Upper lobe of left lung (tissue), 6 donors: ENCODE data around the gene BNC2. TPM values are rescaled to one million over a fixed set of nuclear protein-coding genes. Genes with fewer than 3 reads are reported as not detected.
A peak's percentile ranks its signal among the peaks of the same experiment; 100 is the strongest.
"Not testable (repeated sequence)": the region's sequence is repeated elsewhere in the genome, so short reads cannot be mapped to it uniquely, and the experiment has no call there.

Source experiments
- ATAC-seq, 2 donors: fragments of 200-7000 bp; cut with Tn5 transposase; one replicate each; pipeline ENCODE4 v1.9.1; 2022; ENCODE audit warnings: mild to moderate bottlenecking in 2 of 2, moderate library complexity in 2 of 2; ENCODE audit not compliant: low FRiP score in 2 of 2
- DNase-seq, 2 donors: peaks; one replicate each; pipeline ENCODE4 v3.0.0-alpha.2; 2019 to 2020
- H3K27ac ChIP-seq, 4 donors: fragments of 200-600 bp; sonication (generic); one replicate each; pipeline ENCODE4 v1.5.1; 2016 to 2019
- H3K27me3 ChIP-seq, 4 donors: fragments of 200-600 bp; sonication (generic); one replicate each; pipeline ENCODE4 v1.5.1; 2017 to 2019
- H3K36me3 ChIP-seq, 4 donors: fragments of 200-600 bp; sonication (generic); one replicate each; pipeline ENCODE4 v1.5.1; 2016 to 2019
- H3K4me1 ChIP-seq, 4 donors: fragments of 200-600 bp; sonication (generic); one replicate each; pipeline ENCODE4 v1.5.1; 2018 to 2019
- H3K4me3 ChIP-seq, 4 donors: fragments of 200-600 bp; sonication (generic); one replicate each; pipeline ENCODE4 v1.5.1; 2017 to 2019; ENCODE audit warnings: mild to moderate bottlenecking in 2 of 4, moderate library complexity in 1 of 4
- H3K9me3 ChIP-seq, 4 donors: fragments of 200-600 bp; sonication (generic); one replicate each; pipeline ENCODE4 v1.5.1; 2018 to 2019
- EP300 ChIP-seq, 4 donors: sonication (generic); formaldehyde crosslinking; IDR thresholded peaks; one replicate each; pipeline ENCODE4 v1.5.1; 2017; ENCODE audit warnings: antibody characterized with exemption in 4 of 4, control low read depth in 2 of 4
- POLR2A ChIP-seq, 4 donors: fragments of 450-650 bp; IDR thresholded peaks; one replicate each; pipeline ENCODE4 v1.5.1; 2016 to 2017; ENCODE audit warnings: antibody characterized with exemption in 4 of 4, mild to moderate bottlenecking in 2 of 4
- POLR2AphosphoS5 ChIP-seq, 2 donors: sonication (generic); formaldehyde crosslinking; IDR thresholded peaks; one replicate each; pipeline ENCODE4 v1.5.1; 2017; ENCODE audit warnings: antibody characterized with exemption in 2 of 2
- WGBS, 2 donors: methylation state at CpG; one replicate each; pipeline ENCODE4 v1.1.5; 2017 to 2018; 5-methylcytosine and 5-hydroxymethylcytosine counted together
- total RNA-seq, 6 donors: library from RNA; depleted of rRNA in 4 of 6; stranded (reverse); fragments of >200 nt in 4 of 6; gene quantifications; one replicate each; pipeline versions ENCODE4 v1.1.0 to v1.2.1, GENCODE V29; 2016 to 2021
- TF ChIP-seq, protein P1 (sequence below), 6 experiments: fragments of 450-650 bp in 4 of 6; fragments of 200-600 bp in 2 of 6; sonication (generic) in 2 of 6; IDR thresholded peaks; one replicate each; pipeline ENCODE4 v1.5.1; 2016 to 2019; ENCODE audit warnings: antibody characterized with exemption in 6 of 6
- donor health status: DM: no; HTN: no; CAD: no; lungs with moderate emphysema.
- donor health status: DM: no; HTN: yes; CAD: no; lungs with severe emphysema.

Gene BNC2
- total RNA-seq, 6 donors from 2014 or later, result 4.6 to 21.7 (median 10.7) TPM

DNA sequence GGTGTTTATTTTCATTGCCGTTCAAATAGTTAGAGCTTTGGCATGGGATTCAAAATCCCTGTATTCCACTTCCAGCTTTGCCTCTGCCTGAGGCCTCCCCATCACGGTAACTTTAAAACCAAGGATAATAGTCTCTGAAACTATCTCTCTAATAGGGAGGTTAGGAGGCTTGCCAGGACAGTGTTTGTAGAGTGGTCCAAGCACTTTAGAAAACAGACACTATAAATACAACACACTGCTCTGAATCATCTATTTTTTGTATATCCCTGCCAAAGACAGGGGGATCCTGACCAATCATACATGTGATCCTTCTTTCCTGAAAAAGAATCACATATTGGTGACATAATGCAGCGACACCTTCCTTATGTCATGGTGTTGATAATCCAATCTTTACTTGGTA is 326.8 kb downstream of the BNC2 start:
- 84 to 92% methylated on average over 3 of the region's 3 CpGs for WGBS, 2 donors
- no peaks in the 10 kb centered on the region for H3K9me3 ChIP-seq
- H3K4me3 ChIP-seq, result no peak overlapping the region
- no peaks in the 10 kb centered on the region for H3K4me1 ChIP-seq
- H3K36me3 ChIP-seq, result no peaks in the 10 kb centered on the region
- H3K27me3 ChIP-seq, result no peaks in the 10 kb centered on the region
- DNase-seq, result no peak
- no peak overlapping the region for H3K27ac ChIP-seq
- no peak for ATAC-seq
- TF ChIP-seq POLR2AphosphoS5 (IDR thresholded peaks at IDR 0.05) (no peak), POLR2A (IDR thresholded peaks at IDR 0.05) (no peak), EP300 (IDR thresholded peaks at IDR 0.05) (no peak)
- TF ChIP-seq, protein P1, sequence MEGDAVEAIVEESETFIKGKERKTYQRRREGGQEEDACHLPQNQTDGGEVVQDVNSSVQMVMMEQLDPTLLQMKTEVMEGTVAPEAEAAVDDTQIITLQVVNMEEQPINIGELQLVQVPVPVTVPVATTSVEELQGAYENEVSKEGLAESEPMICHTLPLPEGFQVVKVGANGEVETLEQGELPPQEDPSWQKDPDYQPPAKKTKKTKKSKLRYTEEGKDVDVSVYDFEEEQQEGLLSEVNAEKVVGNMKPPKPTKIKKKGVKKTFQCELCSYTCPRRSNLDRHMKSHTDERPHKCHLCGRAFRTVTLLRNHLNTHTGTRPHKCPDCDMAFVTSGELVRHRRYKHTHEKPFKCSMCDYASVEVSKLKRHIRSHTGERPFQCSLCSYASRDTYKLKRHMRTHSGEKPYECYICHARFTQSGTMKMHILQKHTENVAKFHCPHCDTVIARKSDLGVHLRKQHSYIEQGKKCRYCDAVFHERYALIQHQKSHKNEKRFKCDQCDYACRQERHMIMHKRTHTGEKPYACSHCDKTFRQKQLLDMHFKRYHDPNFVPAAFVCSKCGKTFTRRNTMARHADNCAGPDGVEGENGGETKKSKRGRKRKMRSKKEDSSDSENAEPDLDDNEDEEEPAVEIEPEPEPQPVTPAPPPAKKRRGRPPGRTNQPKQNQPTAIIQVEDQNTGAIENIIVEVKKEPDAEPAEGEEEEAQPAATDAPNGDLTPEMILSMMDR (IDR thresholded peaks at IDR 0.05), result no peak

DNA sequence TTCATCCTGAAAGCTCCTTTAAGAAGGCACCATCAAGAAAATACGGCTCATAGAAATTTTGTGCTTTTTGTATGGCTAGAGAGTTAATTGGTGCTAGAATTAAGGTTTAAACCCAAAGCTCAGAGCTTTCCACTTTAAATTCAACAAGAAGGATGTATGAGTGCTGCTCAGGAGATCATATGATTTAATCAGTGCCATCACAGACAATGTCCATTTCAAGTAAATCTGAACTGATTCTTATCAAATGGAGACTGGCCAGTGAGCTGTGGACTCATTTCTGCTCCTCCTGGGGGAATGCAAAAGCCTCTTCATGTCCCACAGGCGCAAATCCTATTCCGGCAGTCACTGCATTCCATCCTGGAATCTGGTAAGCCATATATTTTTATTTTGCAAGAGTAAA is 327.2 kb downstream of the BNC2 start:
- no peak overlapping the region for H3K27ac ChIP-seq
- no peaks in the 10 kb centered on the region for H3K9me3 ChIP-seq
- no peaks in the 10 kb centered on the region for H3K4me1 ChIP-seq
- WGBS, 2 donors, result 94 to 96% methylated on average over 3 of the region's 3 CpGs
- ATAC-seq (no peak), DNase-seq (no peak)
- TF ChIP-seq POLR2A (IDR thresholded peaks at IDR 0.05) (no peak), EP300 (IDR thresholded peaks at IDR 0.05) (no peak), POLR2AphosphoS5 (IDR thresholded peaks at IDR 0.05) (no peak)
- TF ChIP-seq, protein P1 (IDR thresholded peaks at IDR 0.05), result no peak
- H3K36me3 ChIP-seq, result no peaks in the 10 kb centered on the region
- no peak overlapping the region for H3K4me3 ChIP-seq
- no peaks in the 10 kb centered on the region for H3K27me3 ChIP-seq

DNA sequence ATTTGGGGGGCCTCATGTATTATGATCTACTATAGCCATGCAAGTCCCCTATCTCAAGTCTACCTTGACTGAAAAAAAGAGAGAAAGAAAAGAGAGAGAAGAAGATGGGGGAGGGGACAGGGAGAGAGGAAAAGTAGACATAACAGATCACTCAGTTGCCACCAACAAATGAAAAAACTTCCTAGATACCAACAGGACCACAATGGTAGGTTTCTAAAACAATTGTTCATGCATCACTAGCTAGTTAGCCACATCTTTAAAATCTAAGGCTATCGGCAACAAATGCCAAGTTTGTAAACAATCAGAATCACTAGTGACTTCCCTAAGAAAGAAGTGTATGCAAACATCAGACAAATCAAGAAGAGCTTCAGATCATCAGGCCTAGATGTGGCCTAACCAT is 328.2 kb downstream of the BNC2 start:
- WGBS, 2 donors, result 63 to 69% methylated on average over 1 of the region's 1 CpG

DNA sequence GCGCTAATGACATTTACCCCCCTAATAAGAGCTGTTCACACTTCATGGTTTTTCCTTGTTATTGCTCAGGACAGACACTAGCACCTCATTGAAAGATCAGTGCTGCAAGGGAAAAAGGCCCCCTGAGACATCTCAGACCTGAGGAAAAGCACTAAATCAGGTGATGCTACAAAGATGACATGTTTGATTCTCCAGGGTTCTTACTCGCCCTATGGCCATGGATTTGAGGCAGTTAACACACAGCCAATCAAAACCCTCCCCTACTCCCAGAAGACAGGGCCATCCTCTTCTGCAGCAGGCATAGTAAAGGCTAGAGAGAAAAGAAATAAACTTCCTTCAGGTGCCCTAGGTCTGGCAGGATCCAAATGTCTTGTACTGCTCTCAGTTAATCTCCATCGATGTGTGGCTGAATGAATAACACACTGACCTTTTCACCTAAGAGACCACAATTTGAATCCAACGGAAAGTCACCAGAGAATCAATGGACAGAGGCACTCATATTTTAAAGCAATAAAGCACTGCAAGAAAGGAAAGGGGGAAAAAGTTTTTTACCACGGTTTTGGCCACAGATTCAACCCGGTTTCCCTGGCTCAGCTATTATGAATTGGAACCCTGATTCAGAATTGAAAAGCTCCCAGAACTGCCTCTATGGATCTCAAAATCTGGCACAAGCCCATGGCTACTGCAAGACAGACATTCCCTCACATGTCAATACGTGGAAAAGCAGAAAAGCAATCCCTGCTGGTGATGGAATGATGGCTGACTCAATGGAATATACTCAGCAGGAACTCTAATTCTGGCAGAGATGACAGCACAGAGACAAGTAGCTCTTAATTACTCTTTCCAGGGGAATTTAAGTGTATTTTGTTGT is 329.5 kb downstream of the BNC2 start:
- TF ChIP-seq, protein P1 (IDR thresholded peaks at IDR 0.05), result no peak
- no peak for TF ChIP-seq POLR2A (IDR thresholded peaks at IDR 0.05)
- no peak for TF ChIP-seq EP300 (IDR thresholded peaks at IDR 0.05)
- no peak for TF ChIP-seq POLR2AphosphoS5 (IDR thresholded peaks at IDR 0.05)
- no peak for DNase-seq
- Histone ChIP-seq H3K27ac (no peak overlapping the region), H3K4me1 (no peaks in the 10 kb centered on the region), H3K36me3 (no peaks in the 10 kb centered on the region), H3K4me3 (no peak overlapping the region), H3K9me3 (no peaks in the 10 kb centered on the region), H3K27me3 (no peaks in the 10 kb centered on the region)
- ATAC-seq, result peak in 1 of 2 donors; percentile 57
- WGBS, 2 donors, result 70 to 81% methylated on average over 7 of the region's 7 CpGs

More for the DNA sequence above, 328.2 kb downstream of the BNC2 start:
- Histone ChIP-seq H3K36me3 (no peaks in the 10 kb centered on the region), H3K27me3 (no peaks in the 10 kb centered on the region), H3K27ac (no peak overlapping the region), H3K4me3 (no peak overlapping the region), H3K4me1 (no peaks in the 10 kb centered on the region), H3K9me3 (no peaks in the 10 kb centered on the region)
- ATAC-seq, result no peak
- DNase-seq, result no peak
- TF ChIP-seq EP300 (IDR thresholded peaks at IDR 0.05) (no peak), POLR2A (IDR thresholded peaks at IDR 0.05) (no peak), POLR2AphosphoS5 (IDR thresholded peaks at IDR 0.05) (no peak)
- TF ChIP-seq, protein P1 (IDR thresholded peaks at IDR 0.05), result no peak

DNA sequence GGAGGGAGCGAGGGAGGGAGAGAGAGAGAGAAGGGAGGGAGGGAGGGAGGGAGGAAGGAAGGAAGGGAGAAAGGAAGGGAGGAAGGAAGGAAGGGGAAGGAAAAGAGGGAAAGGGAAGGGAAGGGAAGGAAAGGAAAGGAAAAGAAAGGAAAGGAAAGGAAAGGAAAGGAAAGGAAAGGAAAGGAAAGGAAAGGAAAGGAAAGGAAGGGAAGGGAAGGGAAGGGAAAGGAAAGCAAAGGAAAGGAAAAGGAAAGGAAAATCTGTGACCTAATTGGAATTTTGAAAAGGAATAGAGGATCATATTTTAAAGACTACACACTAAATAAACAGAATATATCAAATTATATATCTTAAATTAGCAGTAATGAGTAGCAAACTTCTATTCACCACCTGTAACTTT is 330.8 kb downstream of the BNC2 start:
- not testable (repeated sequence) for H3K9me3 ChIP-seq, ATAC-seq, H3K36me3 ChIP-seq, H3K4me1 ChIP-seq, H3K27me3 ChIP-seq, H3K27ac ChIP-seq, H3K4me3 ChIP-seq, DNase-seq
- WGBS, 2 donors, result 91 to 100% methylated on average over 1 of the region's 1 CpG
